Measurements from ENCODE around the gene PCDHGA7.

- TF ChIP-seq POLR2AphosphoS5 (IDR thresholded peaks at IDR 0.05; ENCODE audit: insufficient read depth in 1 of 2, low read depth in 1 of 2) (no peak), POLR2A (IDR thresholded peaks at IDR 0.05) (no peak), CTCF (IDR thresholded peaks at IDR 0.05) (no peak)
These were observed 26.4 kb upstream of the PCDHGA7 start for GRCh38 chr5:141356133-141356532.
